Uterus (tissue), 2 donors: ENCODE results near the gene MCM9.

Source experiments
- CTCF ChIP-seq, 4 experiments: fragments of 200-600 bp in 2 of 4; fragments of 450-650 bp in 2 of 4; sonication (generic) in 2 of 4; IDR thresholded peaks; one replicate each; pipeline ENCODE4 v1.5.1; 2016 to 2019; ENCODE audit warnings: antibody characterized with exemption in 4 of 4, mild to moderate bottlenecking in 2 of 4, moderate library complexity in 1 of 4
- POLR2A ChIP-seq, 2 donors: fragments of 450-650 bp; IDR thresholded peaks; one replicate each; pipeline ENCODE4 v1.6.1; 2016; ENCODE audit warnings: antibody characterized with exemption in 2 of 2, mild to moderate bottlenecking in 1 of 2, moderate library complexity in 1 of 2

- TF ChIP-seq CTCF (IDR thresholded peaks at IDR 0.05), result no peak
- TF ChIP-seq POLR2A (IDR thresholded peaks at IDR 0.05), result no peak
Measured at GRCh38 chr6:118812970-118813369, 122.0 kb downstream of the MCM9 start.
